ENCODE results near the gene BAIAP2L1.

Gene BAIAP2L1

GRCh38 chr7:98265841-98266271 lies 135.0 kb downstream of the BAIAP2L1 start:
- H3K27me3 ChIP-seq (ENCODE audit: insufficient read depth, insufficient read length), result no peaks in the 10 kb centered on the region
- peaks cover 11% of the 10 kb centered on the region; the same call in 1 of the 2 replicates for H3K9me3 ChIP-seq (ENCODE audit: insufficient read depth, low read length)
- H3K9ac ChIP-seq (ENCODE audit: insufficient read length, low read depth), result no peak overlapping the region
- no peak overlapping the region for H3K4me3 ChIP-seq (ENCODE audit: insufficient read length, low read depth)
- TF ChIP-seq ZNF274 (IDR thresholded peaks at IDR 0.05; ENCODE audit: low read depth, low read length) (no peak), YY1 (IDR thresholded peaks at IDR 0.05; ENCODE audit: insufficient read depth, insufficient read length) (no peak), SUZ12 (IDR thresholded peaks at IDR 0.05; ENCODE audit: extremely low read depth, insufficient read depth, insufficient read length) (no peak)
- DNase-seq (ENCODE audit: low read depth, low spot score), result no peak
- H3K36me3 ChIP-seq (ENCODE audit: insufficient read depth, insufficient read length, low read length), result peaks cover 5% of the 10 kb centered on the region
- H3K4me1 ChIP-seq (ENCODE audit: insufficient read depth, insufficient read length), result no peaks in the 10 kb centered on the region

GRCh38 chr7:98257701-98258100 lies 143.2 kb downstream of the BAIAP2L1 start:
- Histone ChIP-seq H3K4me3 (ENCODE audit: insufficient read length, low read depth) (no peak overlapping the region), H3K36me3 (ENCODE audit: insufficient read depth, insufficient read length, low read length) (peaks cover 11% of the 10 kb centered on the region), H3K27me3 (ENCODE audit: insufficient read depth, insufficient read length) (no peaks in the 10 kb centered on the region), H3K4me1 (ENCODE audit: insufficient read depth, insufficient read length) (no peaks in the 10 kb centered on the region), H3K9me3 (ENCODE audit: insufficient read depth, low read length) (peaks cover 13% of the 10 kb centered on the region; the same call in 1 of the 2 replicates), H3K9ac (ENCODE audit: insufficient read length, low read depth) (no peak overlapping the region)
- no peak for DNase-seq (ENCODE audit: low read depth, low spot score)
- no peak for TF ChIP-seq YY1 (IDR thresholded peaks at IDR 0.05; ENCODE audit: insufficient read depth, insufficient read length)
- TF ChIP-seq SUZ12 (IDR thresholded peaks at IDR 0.05; ENCODE audit: extremely low read depth, insufficient read depth, insufficient read length), result no peak
- TF ChIP-seq ZNF274 (IDR thresholded peaks at IDR 0.05; ENCODE audit: low read depth, low read length), result no peak

GRCh38 chr7:98256431-98256830 lies 144.5 kb downstream of the BAIAP2L1 start:
- peaks cover 8% of the 10 kb centered on the region; the same call in 1 of the 2 replicates for H3K9me3 ChIP-seq (ENCODE audit: insufficient read depth, low read length)
- no peak overlapping the region for H3K4me3 ChIP-seq (ENCODE audit: insufficient read length, low read depth)
- TF ChIP-seq ZNF274 (IDR thresholded peaks at IDR 0.05; ENCODE audit: low read depth, low read length) (no peak), SUZ12 (IDR thresholded peaks at IDR 0.05; ENCODE audit: extremely low read depth, insufficient read depth, insufficient read length) (no peak), YY1 (IDR thresholded peaks at IDR 0.05; ENCODE audit: insufficient read depth, insufficient read length) (no peak)
- H3K27me3 ChIP-seq (ENCODE audit: insufficient read depth, insufficient read length), result no peaks in the 10 kb centered on the region
- no peak for DNase-seq (ENCODE audit: low read depth, low spot score)
- no peak overlapping the region for H3K9ac ChIP-seq (ENCODE audit: insufficient read length, low read depth)
- H3K4me1 ChIP-seq (ENCODE audit: insufficient read depth, insufficient read length), result no peaks in the 10 kb centered on the region
- H3K36me3 ChIP-seq (ENCODE audit: insufficient read depth, insufficient read length, low read length), result peaks cover 7% of the 10 kb centered on the region

GRCh38 chr7:98254951-98255610 lies 145.8 kb downstream of the BAIAP2L1 start:
- no peak for TF ChIP-seq ZNF274 (IDR thresholded peaks at IDR 0.05; ENCODE audit: low read depth, low read length)
- no peak for TF ChIP-seq SUZ12 (IDR thresholded peaks at IDR 0.05; ENCODE audit: extremely low read depth, insufficient read depth, insufficient read length)
- TF ChIP-seq YY1 (IDR thresholded peaks at IDR 0.05; ENCODE audit: insufficient read depth, insufficient read length), result no peak
- H3K27me3 ChIP-seq (ENCODE audit: insufficient read depth, insufficient read length), result no peaks in the 10 kb centered on the region
- peaks cover 6% of the 10 kb centered on the region for H3K36me3 ChIP-seq (ENCODE audit: insufficient read depth, insufficient read length, low read length)
- no peak overlapping the region for H3K4me3 ChIP-seq (ENCODE audit: insufficient read length, low read depth)
- no peaks in the 10 kb centered on the region for H3K9me3 ChIP-seq (ENCODE audit: insufficient read depth, low read length)
- H3K4me1 ChIP-seq (ENCODE audit: insufficient read depth, insufficient read length), result no peaks in the 10 kb centered on the region
- DNase-seq (ENCODE audit: low read depth, low spot score), result no peak
- no peak overlapping the region for H3K9ac ChIP-seq (ENCODE audit: insufficient read length, low read depth)

- Histone ChIP-seq H3K27me3 (ENCODE audit: insufficient read depth, insufficient read length) (no peaks in the 10 kb centered on the region), H3K4me1 (ENCODE audit: insufficient read depth, insufficient read length) (no peaks in the 10 kb centered on the region), H3K4me3 (ENCODE audit: insufficient read length, low read depth) (no peak overlapping the region), H3K36me3 (ENCODE audit: insufficient read depth, insufficient read length, low read length) (peaks cover 6% of the 10 kb centered on the region), H3K9me3 (ENCODE audit: insufficient read depth, low read length) (no peaks in the 10 kb centered on the region), H3K9ac (ENCODE audit: insufficient read length, low read depth) (no peak overlapping the region)
- TF ChIP-seq SUZ12 (IDR thresholded peaks at IDR 0.05; ENCODE audit: extremely low read depth, insufficient read depth, insufficient read length) (no peak), ZNF274 (IDR thresholded peaks at IDR 0.05; ENCODE audit: low read depth, low read length) (no peak), YY1 (IDR thresholded peaks at IDR 0.05; ENCODE audit: insufficient read depth, insufficient read length) (no peak)
- DNase-seq (ENCODE audit: low read depth, low spot score), result no peak
Measured at GRCh38 chr7:98254516-98254915, 146.4 kb downstream of the BAIAP2L1 start.

GRCh38 chr7:98252425-98253054 lies 148.3 kb downstream of the BAIAP2L1 start:
- Histone ChIP-seq H3K27me3 (ENCODE audit: insufficient read depth, insufficient read length) (no peaks in the 10 kb centered on the region), H3K9ac (ENCODE audit: insufficient read length, low read depth) (peak overlapping the region; percentile 85), H3K4me1 (ENCODE audit: insufficient read depth, insufficient read length) (no peaks in the 10 kb centered on the region), H3K4me3 (ENCODE audit: insufficient read length, low read depth) (peak overlapping the region; percentile 81), H3K9me3 (ENCODE audit: insufficient read depth, low read length) (no peaks in the 10 kb centered on the region), H3K36me3 (ENCODE audit: insufficient read depth, insufficient read length, low read length) (peaks cover 6% of the 10 kb centered on the region)
- TF ChIP-seq YY1 (IDR thresholded peaks at IDR 0.05; ENCODE audit: insufficient read depth, insufficient read length) (no peak), SUZ12 (IDR thresholded peaks at IDR 0.05; ENCODE audit: extremely low read depth, insufficient read depth, insufficient read length) (no peak), ZNF274 (IDR thresholded peaks at IDR 0.05; ENCODE audit: low read depth, low read length) (no peak)
- no peak for DNase-seq (ENCODE audit: low read depth, low spot score)
